C4-2B (cell line): Measurements from ENCODE around the gene SEC23A.

ENCODE experiments used
- CTCF ChIP-seq: fragments of 450-650 bp; conservative IDR thresholded peaks from 2 replicates; pipeline ENCODE4 v1.5.1; 2017; ENCODE audit warnings: mild to moderate bottlenecking
- ZFX ChIP-seq: fragments of 450-650 bp; IDR thresholded peaks from 2 replicates; pipeline ENCODE4 v1.6.1; 2017

GRCh38 chr14:39016733-39017095 lies 86.3 kb downstream of the SEC23A start:
- TF ChIP-seq CTCF: no peak
- no peak for TF ChIP-seq ZFX
